Adrenal gland (tissue), 12 donors: ENCODE measurements around the gene RCL1. TPM values are rescaled to one million over a fixed set of nuclear protein-coding genes. Genes with fewer than 3 reads are reported as not detected.

Experiments used
- DNase-seq, 7 donors: peaks; one replicate each; pipeline ENCODE4 v3.0.0-alpha.2; 2019 to 2020
- H3K27ac ChIP-seq, 5 donors: fragments of 200-600 bp; sonication (generic) in 4 of 5; 1 replicate in 3 of 5; 2 replicates in 2 of 5; pipeline versions ENCODE4 v1.5.1 to v1.8.0; 2016 to 2020; ENCODE audit warnings: mild to moderate bottlenecking in 1 of 5
- H3K27me3 ChIP-seq: fragments of 200-600 bp; 2 replicates; pipeline ENCODE4 v1.8.0; 2021
- H3K36me3 ChIP-seq, 2 donors: fragments of 200-600 bp; replicated peaks in 1 of 2; 1 replicate in 1 of 2; 2 replicates in 1 of 2; pipeline versions ENCODE4 v1.5.1 to v1.8.0; 2018 to 2022
- H3K4me1 ChIP-seq, 2 donors: fragments of 200-600 bp; replicated peaks in 1 of 2; 1 replicate in 1 of 2; 2 replicates in 1 of 2; pipeline versions ENCODE4 v1.5.1 to v1.8.0; 2018 to 2021
- H3K4me3 ChIP-seq, 4 donors: fragments of 200-600 bp; sonication (generic) in 3 of 4; one replicate each; pipeline ENCODE4 v1.5.1; 2016 to 2018
- H3K9me3 ChIP-seq, 3 donors: fragments of 200-600 bp; sonication (generic) in 1 of 3; replicated peaks in 1 of 3; 1 replicate in 2 of 3; 2 replicates in 1 of 3; pipeline versions ENCODE4 v1.5.1 to v1.8.0; 2016 to 2021
- POLR2A ChIP-seq, 2 donors: fragments of 450-650 bp; IDR thresholded peaks; one replicate each; pipeline ENCODE4 v1.6.1; 2017; ENCODE audit warnings: antibody characterized with exemption in 2 of 2, mild to moderate bottlenecking in 2 of 2, moderate library complexity in 1 of 2
- WGBS, 4 donors: extraction: QIAGEN DNeasy Blood & Tissue Kit in 2 of 4; methylation state at CpG; one replicate each; pipeline versions ENCODE4 v1.1.5 to v1.1.7; 2013 to 2017; 5-methylcytosine and 5-hydroxymethylcytosine counted together
- intact Hi-C, 2 donors: fragments of 100-400 bp; cut with DNase I; formaldehyde crosslinking; loops; one replicate each; pipeline versions ENCODE4 v1.14.1 to v1.15.0; 2022 to 2023
- polyA plus RNA-seq, 3 donors: library from polyadenylated mRNA; stranded (reverse); fragments of 200-250 nt in 2 of 3; fragments of 350-450 nt in 1 of 3; fragmentation: Illumina TruSeq in 1 of 3; extraction: RNeasy Lipid Tissue Mini Kit (QIAGEN cat#74804) in 1 of 3; gene quantifications; one replicate each; pipeline ENCODE4 v1.2.3, GENCODE V29; 2013 to 2014
- total RNA-seq, 9 donors: library from RNA; depleted of rRNA in 4 of 9; stranded (reverse); fragments of >200 nt in 4 of 9; fragments of 120-200 nt in 1 of 9; fragmentation: NEBNext Ultra II Directional in 1 of 9; extraction: Animal tissue kit (Norgen Biotek cat#: 25700) in 1 of 9; gene quantifications; one replicate each; pipeline versions ENCODE4 v1.1.0 to v1.2.4, GENCODE V29; 2013 to 2023
- TF ChIP-seq, protein P1 (sequence below), 6 experiments: fragments of 450-650 bp in 4 of 6; fragments of 200-600 bp in 2 of 6; sonication (generic) in 1 of 6; IDR thresholded peaks; 1 replicate in 5 of 6; 2 replicates in 1 of 6; pipeline versions ENCODE4 v1.5.1 to v1.8.0; 2016 to 2021; ENCODE audit warnings: antibody characterized with exemption in 6 of 6, mild to moderate bottlenecking in 2 of 6, moderate library complexity in 1 of 6
- donor health status: healthy with polysubstance abuse.
- donor health status: Bipolar disorder and iron deficiency.
- donor health status: DM: yes; HTN: yes; CAD: no.
- donor health status: DM: no; HTN: no; CAD: no.
- donor health status: DM: no; HTN: no; CAD: no.
- donor health status: DM: yes; HTN: yes; CAD: no.

Gene RCL1
- total and polyA plus RNA-seq, 12 donors = 15.4 to 33.4 (median 22.6) TPM

DNA sequence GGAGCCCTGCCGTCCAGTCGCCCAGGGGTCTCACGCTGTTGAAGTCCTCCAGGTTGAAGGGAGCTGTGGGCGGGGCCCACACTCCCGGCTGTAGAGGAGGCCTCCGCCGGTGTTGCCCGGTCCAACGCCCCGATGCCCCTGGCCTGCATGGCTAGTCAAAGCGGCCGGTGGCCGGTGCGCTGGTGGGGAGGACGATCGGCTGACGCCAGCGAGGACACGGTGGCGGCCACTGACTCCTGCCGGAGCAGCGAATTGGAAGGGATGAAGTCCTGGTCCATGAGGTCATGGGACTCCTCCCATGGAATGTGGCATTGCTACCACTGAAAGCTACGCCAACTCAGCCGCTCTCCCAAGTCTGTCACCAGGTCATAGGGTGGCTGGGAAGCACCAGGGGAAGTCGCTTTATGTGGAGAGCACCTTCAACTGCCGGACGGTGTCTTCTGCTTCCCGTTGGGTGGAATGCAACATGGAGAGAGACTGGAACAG, 11.8 kb downstream of the RCL1 start:
- Histone ChIP-seq H3K36me3 (no peaks in the 10 kb centered on the region), H3K9me3 (peaks cover 0 to 7% (median 6%) of the 10 kb centered on the region in 3 donors), H3K4me1 (peaks cover 10% of the 10 kb centered on the region in 2 donors), H3K4me3 (no peak overlapping the region), H3K27ac (no peak overlapping the region), H3K27me3 (no peaks in the 10 kb centered on the region)
- DNase-seq = no peak
- no peak for TF ChIP-seq POLR2A (IDR thresholded peaks at IDR 0.05)
- TF ChIP-seq, protein P1, sequence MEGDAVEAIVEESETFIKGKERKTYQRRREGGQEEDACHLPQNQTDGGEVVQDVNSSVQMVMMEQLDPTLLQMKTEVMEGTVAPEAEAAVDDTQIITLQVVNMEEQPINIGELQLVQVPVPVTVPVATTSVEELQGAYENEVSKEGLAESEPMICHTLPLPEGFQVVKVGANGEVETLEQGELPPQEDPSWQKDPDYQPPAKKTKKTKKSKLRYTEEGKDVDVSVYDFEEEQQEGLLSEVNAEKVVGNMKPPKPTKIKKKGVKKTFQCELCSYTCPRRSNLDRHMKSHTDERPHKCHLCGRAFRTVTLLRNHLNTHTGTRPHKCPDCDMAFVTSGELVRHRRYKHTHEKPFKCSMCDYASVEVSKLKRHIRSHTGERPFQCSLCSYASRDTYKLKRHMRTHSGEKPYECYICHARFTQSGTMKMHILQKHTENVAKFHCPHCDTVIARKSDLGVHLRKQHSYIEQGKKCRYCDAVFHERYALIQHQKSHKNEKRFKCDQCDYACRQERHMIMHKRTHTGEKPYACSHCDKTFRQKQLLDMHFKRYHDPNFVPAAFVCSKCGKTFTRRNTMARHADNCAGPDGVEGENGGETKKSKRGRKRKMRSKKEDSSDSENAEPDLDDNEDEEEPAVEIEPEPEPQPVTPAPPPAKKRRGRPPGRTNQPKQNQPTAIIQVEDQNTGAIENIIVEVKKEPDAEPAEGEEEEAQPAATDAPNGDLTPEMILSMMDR (IDR thresholded peaks at IDR 0.05) = no peak
- WGBS, 4 donors = 94 to 98% (median 97%) methylated on average over 8 to 28 of the region's 28 CpGs
- intact Hi-C loops = no loop called here

DNA sequence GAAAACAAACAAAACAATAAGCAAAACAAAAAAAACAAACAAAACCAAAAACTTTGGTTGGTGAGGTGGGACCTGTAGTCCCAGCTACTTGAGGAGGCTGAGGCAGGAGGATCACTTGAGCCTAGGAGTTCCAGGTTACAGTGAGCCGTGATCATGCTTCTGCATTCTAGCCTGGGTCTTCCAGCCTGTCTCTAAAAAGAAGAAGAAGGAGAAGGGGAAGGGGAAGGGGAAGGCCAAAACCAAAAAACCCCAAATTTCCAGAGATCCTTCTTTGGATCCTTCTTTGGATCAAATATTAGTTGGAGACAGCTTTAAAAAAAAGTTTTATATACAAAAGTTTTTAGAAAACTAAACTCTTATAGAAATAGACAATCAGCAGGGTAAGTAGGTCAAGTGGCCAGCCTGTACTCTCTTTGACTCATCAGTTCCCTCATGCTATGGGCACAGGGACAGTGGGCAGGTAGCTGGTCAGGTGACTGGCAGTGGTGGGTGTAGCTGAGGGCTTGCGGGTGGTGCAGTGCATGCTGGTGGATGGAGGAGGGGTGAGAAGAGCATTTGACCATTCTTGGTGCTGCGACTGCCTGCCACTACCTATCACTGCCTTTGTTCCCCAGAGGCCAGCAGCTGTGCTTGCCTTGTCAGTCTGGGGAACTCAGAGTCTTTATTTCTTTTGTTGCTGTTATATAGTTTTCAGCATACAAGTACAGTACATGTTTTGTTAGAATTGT, 12.6 kb downstream of the RCL1 start:
- peak in 4 of 7 donors; percentile 18 to 45 (median 34) for DNase-seq
- TF ChIP-seq, protein P1 (IDR thresholded peaks at IDR 0.05) = no peak
- TF ChIP-seq POLR2A (IDR thresholded peaks at IDR 0.05) = no peak
- intact Hi-C loops = no loop called here
- 84 to 90% (median 88%) methylated on average over 3 of the region's 3 CpGs for WGBS, 4 donors
- Histone ChIP-seq H3K4me3 (no peak overlapping the region), H3K36me3 (no peaks in the 10 kb centered on the region), H3K9me3 (peaks cover 0 to 7% (median 6%) of the 10 kb centered on the region in 3 donors), H3K27me3 (no peaks in the 10 kb centered on the region), H3K4me1 (peaks cover 5 to 7% of the 10 kb centered on the region in 2 donors), H3K27ac (no peak overlapping the region)

DNA sequence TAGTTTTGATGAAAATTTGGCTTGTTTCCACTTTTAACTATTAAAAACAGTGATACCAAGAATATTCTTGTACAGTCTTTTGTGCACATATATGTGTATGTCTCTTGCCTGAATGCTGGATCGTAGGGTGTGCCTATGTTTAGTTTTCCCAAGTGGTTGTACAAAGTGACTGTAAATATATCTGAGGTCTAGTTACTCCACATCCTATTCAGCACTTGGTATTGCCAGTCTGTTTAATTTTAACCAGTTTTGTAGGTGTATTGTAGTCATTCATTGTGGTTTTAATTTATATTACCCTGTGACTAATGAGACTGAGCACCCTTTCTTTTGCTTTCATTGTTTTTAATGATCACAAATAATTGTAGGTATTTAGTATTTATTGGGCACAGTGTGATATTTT, 17.8 kb downstream of the RCL1 start:
- intact Hi-C loops = no loop called here
- peaks cover 0 to 7% of the 10 kb centered on the region in 2 donors for H3K4me1 ChIP-seq
- H3K27ac ChIP-seq = no peak overlapping the region
- H3K27me3 ChIP-seq = no peaks in the 10 kb centered on the region
- H3K36me3 ChIP-seq = no peaks in the 10 kb centered on the region
- TF ChIP-seq POLR2A (IDR thresholded peaks at IDR 0.05) = no peak
- TF ChIP-seq, protein P1 (IDR thresholded peaks at IDR 0.05) = no peak
- DNase-seq = no peak
- peaks cover 0 to 7% (median 6%) of the 10 kb centered on the region in 3 donors for H3K9me3 ChIP-seq
- 95 to 98% (median 98%) methylated on average over 1 of the region's 1 CpG for whole genome bisulfite sequencing, 4 donors
- H3K4me3 ChIP-seq = no peak overlapping the region

DNA sequence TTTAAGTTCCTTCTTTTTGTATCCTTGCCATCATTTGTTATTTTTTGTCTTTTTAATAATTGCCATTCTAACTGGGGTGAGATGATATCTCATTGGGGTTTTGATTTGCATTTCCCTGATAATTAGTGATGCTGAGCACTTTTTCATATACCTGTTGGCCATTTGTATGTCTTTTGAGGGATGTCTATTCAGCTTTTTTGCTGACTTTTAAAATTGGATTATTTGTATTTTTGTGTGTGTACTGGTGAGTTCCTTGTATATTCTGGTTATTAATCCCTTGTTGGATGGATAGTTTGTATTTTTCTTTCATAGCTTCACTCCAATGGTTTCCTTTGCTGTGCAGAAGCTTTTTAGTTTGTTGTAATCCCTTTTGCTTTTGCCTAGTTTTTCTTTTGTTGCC, 19.1 kb downstream of the RCL1 start:
- H3K9me3 ChIP-seq = peaks cover 0 to 4% (median 3%) of the 10 kb centered on the region in 3 donors
- H3K36me3 ChIP-seq = no peaks in the 10 kb centered on the region
- no peak overlapping the region for H3K4me3 ChIP-seq
- DNase-seq = no peak
- H3K4me1 ChIP-seq = peaks cover 0 to 7% of the 10 kb centered on the region in 2 donors
- TF ChIP-seq POLR2A (IDR thresholded peaks at IDR 0.05) = no peak
- TF ChIP-seq, protein P1 (IDR thresholded peaks at IDR 0.05) = no peak
- intact Hi-C loops = no loop called here
- no peak overlapping the region for H3K27ac ChIP-seq
- H3K27me3 ChIP-seq = no peaks in the 10 kb centered on the region
